Esophagus muscularis mucosa (tissue), 3 donors: ENCODE results near the gene RPS29.

ENCODE experiments used
- POLR2A ChIP-seq: fragments of 450-650 bp; IDR thresholded peaks from one replicate; pipeline ENCODE4 v1.6.1; 2017; ENCODE audit warnings: antibody characterized with exemption, moderate library complexity, mild to moderate bottlenecking, low read depth
- POLR2AphosphoS5 ChIP-seq, 2 donors: sonication (generic); formaldehyde crosslinking; IDR thresholded peaks; one replicate each; pipeline ENCODE4 v1.6.1; 2017; ENCODE audit warnings: antibody characterized with exemption in 2 of 2
- TF ChIP-seq, protein P1 (sequence below), 3 experiments: fragments of 200-600 bp in 2 of 3; fragments of 450-650 bp in 1 of 3; sonication (generic) in 2 of 3; IDR thresholded peaks; one replicate each; pipeline ENCODE4 v1.5.1; 2017 to 2019; ENCODE audit warnings: antibody characterized with exemption in 3 of 3, mild to moderate bottlenecking in 2 of 3, moderate library complexity in 1 of 3

DNA sequence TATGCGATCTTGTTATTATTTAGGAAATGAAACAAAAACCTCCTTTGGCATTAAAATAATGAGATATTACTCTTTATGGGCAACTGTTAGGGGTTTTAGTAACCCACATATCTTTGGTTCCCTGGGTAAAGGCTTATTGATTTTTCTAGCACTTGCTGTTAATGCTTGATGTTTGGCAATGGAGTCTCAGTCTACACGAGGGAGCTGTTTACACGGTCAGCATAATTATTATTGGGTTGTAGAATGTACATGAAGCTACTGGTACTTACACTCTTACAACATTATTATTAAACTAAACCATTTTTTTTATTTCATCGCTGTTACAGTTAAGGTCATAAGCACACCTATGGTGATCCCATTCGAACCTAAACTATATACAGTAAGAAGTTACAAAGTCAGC is 12.1 kb downstream of the RPS29 start:
- TF ChIP-seq, protein P1, sequence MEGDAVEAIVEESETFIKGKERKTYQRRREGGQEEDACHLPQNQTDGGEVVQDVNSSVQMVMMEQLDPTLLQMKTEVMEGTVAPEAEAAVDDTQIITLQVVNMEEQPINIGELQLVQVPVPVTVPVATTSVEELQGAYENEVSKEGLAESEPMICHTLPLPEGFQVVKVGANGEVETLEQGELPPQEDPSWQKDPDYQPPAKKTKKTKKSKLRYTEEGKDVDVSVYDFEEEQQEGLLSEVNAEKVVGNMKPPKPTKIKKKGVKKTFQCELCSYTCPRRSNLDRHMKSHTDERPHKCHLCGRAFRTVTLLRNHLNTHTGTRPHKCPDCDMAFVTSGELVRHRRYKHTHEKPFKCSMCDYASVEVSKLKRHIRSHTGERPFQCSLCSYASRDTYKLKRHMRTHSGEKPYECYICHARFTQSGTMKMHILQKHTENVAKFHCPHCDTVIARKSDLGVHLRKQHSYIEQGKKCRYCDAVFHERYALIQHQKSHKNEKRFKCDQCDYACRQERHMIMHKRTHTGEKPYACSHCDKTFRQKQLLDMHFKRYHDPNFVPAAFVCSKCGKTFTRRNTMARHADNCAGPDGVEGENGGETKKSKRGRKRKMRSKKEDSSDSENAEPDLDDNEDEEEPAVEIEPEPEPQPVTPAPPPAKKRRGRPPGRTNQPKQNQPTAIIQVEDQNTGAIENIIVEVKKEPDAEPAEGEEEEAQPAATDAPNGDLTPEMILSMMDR (IDR thresholded peaks at IDR 0.05): no peak
- TF ChIP-seq POLR2A: no peak
- TF ChIP-seq POLR2AphosphoS5 (IDR thresholded peaks at IDR 0.05): no peak
